ENCODE data around the gene TDRD9.

The TDRD9 gene

GRCh38 chr14:104096318-104096717, 168.1 kb downstream of the TDRD9 start:
- H3K9me3 ChIP-seq (ENCODE audit: control insufficient read depth, low read length) = no peaks in the 10 kb centered on the region
- DNase-seq (ENCODE audit: low read depth) = no peak
- H3K27me3 ChIP-seq (replicated peaks; ENCODE audit: control insufficient read depth, insufficient read depth, low read length) = peaks cover 26% of the 10 kb centered on the region
- no peak overlapping the region for H3K4me3 ChIP-seq (ENCODE audit: low read length)
- no peaks in the 10 kb centered on the region for H3K4me1 ChIP-seq (ENCODE audit: control insufficient read depth, insufficient read depth, low read length)
- H3K36me3 ChIP-seq (ENCODE audit: control insufficient read depth, insufficient read depth, low read length, severe bottlenecking) = no peaks in the 10 kb centered on the region
- no peak overlapping the region for H3K9ac ChIP-seq (ENCODE audit: low read length)

DNA sequence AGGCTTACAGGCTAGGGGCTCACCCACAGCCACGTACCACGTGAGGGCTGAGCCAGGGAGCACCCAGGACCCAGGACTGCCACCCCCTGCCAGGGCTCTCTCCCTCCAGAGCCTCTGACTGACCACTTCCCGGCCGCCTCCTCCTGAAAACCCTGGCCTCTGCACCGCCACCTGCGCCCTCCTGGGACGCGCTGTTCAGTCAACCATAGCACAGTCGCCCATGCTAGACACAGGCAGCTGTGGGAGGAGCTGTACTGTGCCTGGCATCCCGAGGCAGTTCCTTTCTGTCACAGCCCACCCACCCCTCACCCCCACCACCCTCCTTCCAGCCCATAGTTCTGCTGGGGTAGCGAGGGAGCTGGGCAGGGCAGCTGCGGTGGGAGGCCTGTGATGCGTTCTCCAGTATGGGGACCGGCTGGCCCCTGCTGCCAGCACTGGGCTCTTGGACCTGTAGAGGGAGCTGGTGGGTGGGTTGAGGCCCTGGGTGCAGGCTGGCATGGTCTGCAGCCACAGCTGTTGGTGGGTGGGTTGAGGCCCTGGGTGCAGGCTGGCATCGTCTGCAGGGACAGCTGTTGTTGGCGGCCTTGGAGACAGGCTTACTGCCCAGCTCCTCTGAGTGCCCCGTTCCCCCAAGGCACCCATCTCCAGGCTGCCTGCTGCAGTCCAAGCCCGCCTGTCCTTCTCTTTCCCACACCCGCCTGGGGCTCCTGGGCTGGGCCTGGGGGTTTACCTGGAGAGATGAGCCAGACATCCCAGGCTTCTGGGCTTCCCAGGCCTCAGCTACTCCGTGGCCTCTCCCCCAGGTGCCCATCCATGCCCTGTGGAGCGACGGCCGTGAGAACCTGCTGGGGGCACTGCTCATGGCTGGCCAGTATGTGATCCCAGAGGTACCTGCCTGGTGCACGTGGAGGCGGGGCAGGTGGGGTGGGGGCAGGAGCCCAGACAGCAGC, 168.8 kb downstream of the TDRD9 start:
- DNase-seq (ENCODE audit: low read depth) = peak; percentile 7
- Histone ChIP-seq H3K4me1 (ENCODE audit: control insufficient read depth, insufficient read depth, low read length) (no peaks in the 10 kb centered on the region), H3K36me3 (ENCODE audit: control insufficient read depth, insufficient read depth, low read length, severe bottlenecking) (no peaks in the 10 kb centered on the region)

GRCh38 chr14:104098272-104099095, 170.2 kb downstream of the TDRD9 start:
- H3K4me1 ChIP-seq (ENCODE audit: control insufficient read depth, insufficient read depth, low read length) = no peaks in the 10 kb centered on the region
- H3K9ac ChIP-seq (ENCODE audit: low read length) = no peak overlapping the region
- peaks cover 14% of the 10 kb centered on the region for H3K27me3 ChIP-seq (replicated peaks; ENCODE audit: control insufficient read depth, insufficient read depth, low read length)
- H3K36me3 ChIP-seq (ENCODE audit: control insufficient read depth, insufficient read depth, low read length, severe bottlenecking) = no peaks in the 10 kb centered on the region
- no peak overlapping the region for H3K4me3 ChIP-seq (ENCODE audit: low read length)
- DNase-seq (ENCODE audit: low read depth) = no peak
- no peaks in the 10 kb centered on the region for H3K9me3 ChIP-seq (ENCODE audit: control insufficient read depth, low read length)

More for the DNA sequence above, 168.8 kb downstream of the TDRD9 start:
- no peaks in the 10 kb centered on the region for H3K9me3 ChIP-seq (ENCODE audit: control insufficient read depth, low read length)
- H3K9ac ChIP-seq (ENCODE audit: low read length) = no peak overlapping the region
- no peak overlapping the region for H3K4me3 ChIP-seq (ENCODE audit: low read length)
- peaks cover 24% of the 10 kb centered on the region for H3K27me3 ChIP-seq (replicated peaks; ENCODE audit: control insufficient read depth, insufficient read depth, low read length)

GRCh38 chr14:104099096-104100041, 171.1 kb downstream of the TDRD9 start:
- Histone ChIP-seq H3K9ac (ENCODE audit: low read length) (no peak overlapping the region), H3K9me3 (ENCODE audit: control insufficient read depth, low read length) (no peaks in the 10 kb centered on the region), H3K27me3 (replicated peaks; ENCODE audit: control insufficient read depth, insufficient read depth, low read length) (peaks cover 12% of the 10 kb centered on the region), H3K36me3 (ENCODE audit: control insufficient read depth, insufficient read depth, low read length, severe bottlenecking) (no peaks in the 10 kb centered on the region), H3K4me3 (ENCODE audit: low read length) (no peak overlapping the region), H3K4me1 (ENCODE audit: control insufficient read depth, insufficient read depth, low read length) (no peaks in the 10 kb centered on the region)
- no peak for DNase-seq (ENCODE audit: low read depth)

GRCh38 chr14:104100171-104101085, 172.2 kb downstream of the TDRD9 start:
- H3K27me3 ChIP-seq (replicated peaks; ENCODE audit: control insufficient read depth, insufficient read depth, low read length) = peaks cover 4% of the 10 kb centered on the region
- DNase-seq (ENCODE audit: low read depth) = no peak

GRCh38 chr14:104101086-104101621, 172.9 kb downstream of the TDRD9 start:
- no peak overlapping the region for H3K9ac ChIP-seq (ENCODE audit: low read length)
- no peaks in the 10 kb centered on the region for H3K9me3 ChIP-seq (ENCODE audit: control insufficient read depth, low read length)
- H3K27me3 ChIP-seq (replicated peaks; ENCODE audit: control insufficient read depth, insufficient read depth, low read length) = peaks cover under 1% of the 10 kb centered on the region
- H3K36me3 ChIP-seq (ENCODE audit: control insufficient read depth, insufficient read depth, low read length, severe bottlenecking) = no peaks in the 10 kb centered on the region
- no peak for DNase-seq (ENCODE audit: low read depth)
- no peak overlapping the region for H3K4me3 ChIP-seq (ENCODE audit: low read length)
- no peaks in the 10 kb centered on the region for H3K4me1 ChIP-seq (ENCODE audit: control insufficient read depth, insufficient read depth, low read length)

More at GRCh38 chr14:104100171-104101085, 172.2 kb downstream of the TDRD9 start:
- H3K9me3 ChIP-seq (ENCODE audit: control insufficient read depth, low read length) = no peaks in the 10 kb centered on the region
- no peak overlapping the region for H3K4me3 ChIP-seq (ENCODE audit: low read length)
- H3K4me1 ChIP-seq (ENCODE audit: control insufficient read depth, insufficient read depth, low read length) = no peaks in the 10 kb centered on the region
- no peak overlapping the region for H3K9ac ChIP-seq (ENCODE audit: low read length)
- no peaks in the 10 kb centered on the region for H3K36me3 ChIP-seq (ENCODE audit: control insufficient read depth, insufficient read depth, low read length, severe bottlenecking)

DNA sequence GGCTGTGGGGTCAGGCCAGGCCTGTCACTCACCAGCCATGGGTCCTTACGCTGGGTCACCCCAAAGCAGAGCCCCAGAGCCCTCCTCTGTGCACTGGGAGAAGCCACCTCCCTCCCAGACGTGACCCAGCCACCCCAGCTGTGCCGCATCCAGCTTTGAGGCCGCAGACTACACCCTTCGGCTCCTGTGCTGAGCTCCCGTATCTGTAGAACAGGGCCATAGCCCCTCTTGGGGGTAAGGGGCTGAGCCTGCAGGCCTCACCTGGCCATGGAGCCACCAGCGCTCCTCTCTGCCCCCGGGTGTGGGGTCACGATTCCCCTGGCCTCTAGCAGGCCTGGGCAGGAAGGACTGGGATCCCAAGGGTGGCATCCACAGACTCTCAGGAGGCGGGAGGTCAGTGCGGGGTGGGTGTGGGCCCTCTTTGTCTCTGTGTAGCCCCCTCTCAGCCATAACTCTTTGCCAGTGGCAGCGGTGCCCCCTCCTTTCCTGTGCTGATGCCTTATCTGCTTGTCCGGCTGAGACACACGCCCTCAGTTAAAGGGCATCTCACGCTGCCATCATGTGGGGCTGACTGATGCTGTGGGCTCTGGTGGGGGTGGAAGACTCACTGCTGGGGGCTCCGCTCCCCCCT, 173.5 kb downstream of the TDRD9 start:
- no peak for DNase-seq (ENCODE audit: low read depth)
- H3K9ac ChIP-seq (ENCODE audit: low read length) = no peak overlapping the region
- H3K27me3 ChIP-seq (replicated peaks; ENCODE audit: control insufficient read depth, insufficient read depth, low read length) = no peaks in the 10 kb centered on the region
- H3K36me3 ChIP-seq (ENCODE audit: control insufficient read depth, insufficient read depth, low read length, severe bottlenecking) = no peaks in the 10 kb centered on the region
- H3K4me1 ChIP-seq (ENCODE audit: control insufficient read depth, insufficient read depth, low read length) = no peaks in the 10 kb centered on the region
- no peak overlapping the region for H3K4me3 ChIP-seq (ENCODE audit: low read length)
- no peaks in the 10 kb centered on the region for H3K9me3 ChIP-seq (ENCODE audit: control insufficient read depth, low read length)

Data from adipocyte (in vitro differentiated cells).